ENCODE data around the gene ELMO3.

Gene ELMO3

DNA sequence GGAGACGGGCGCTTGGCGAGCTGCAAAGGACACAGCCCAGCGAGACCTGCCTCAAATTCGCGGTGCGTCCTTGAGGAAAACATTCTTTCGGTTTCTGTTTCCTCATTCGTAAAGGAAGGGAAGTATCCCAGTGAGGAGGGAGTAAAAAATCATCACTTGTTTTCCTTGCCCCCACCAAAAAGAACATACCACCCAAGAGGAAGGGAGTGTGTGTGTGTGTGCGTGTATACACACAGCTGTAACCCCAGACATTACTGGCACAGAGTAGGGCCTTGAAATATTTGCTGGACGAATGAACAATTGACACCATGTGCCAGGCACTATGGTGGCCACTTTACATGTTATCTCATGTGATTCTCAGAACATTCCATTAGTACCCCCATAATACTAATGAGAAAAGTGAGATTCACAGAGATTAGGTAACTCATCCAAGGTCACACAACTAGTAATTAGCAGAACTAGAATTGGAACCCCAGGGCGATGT lies 13.2 kb upstream of the ELMO3 start:
- no peak overlapping the region for H3K27ac ChIP-seq
- TF ChIP-seq, protein P1, sequence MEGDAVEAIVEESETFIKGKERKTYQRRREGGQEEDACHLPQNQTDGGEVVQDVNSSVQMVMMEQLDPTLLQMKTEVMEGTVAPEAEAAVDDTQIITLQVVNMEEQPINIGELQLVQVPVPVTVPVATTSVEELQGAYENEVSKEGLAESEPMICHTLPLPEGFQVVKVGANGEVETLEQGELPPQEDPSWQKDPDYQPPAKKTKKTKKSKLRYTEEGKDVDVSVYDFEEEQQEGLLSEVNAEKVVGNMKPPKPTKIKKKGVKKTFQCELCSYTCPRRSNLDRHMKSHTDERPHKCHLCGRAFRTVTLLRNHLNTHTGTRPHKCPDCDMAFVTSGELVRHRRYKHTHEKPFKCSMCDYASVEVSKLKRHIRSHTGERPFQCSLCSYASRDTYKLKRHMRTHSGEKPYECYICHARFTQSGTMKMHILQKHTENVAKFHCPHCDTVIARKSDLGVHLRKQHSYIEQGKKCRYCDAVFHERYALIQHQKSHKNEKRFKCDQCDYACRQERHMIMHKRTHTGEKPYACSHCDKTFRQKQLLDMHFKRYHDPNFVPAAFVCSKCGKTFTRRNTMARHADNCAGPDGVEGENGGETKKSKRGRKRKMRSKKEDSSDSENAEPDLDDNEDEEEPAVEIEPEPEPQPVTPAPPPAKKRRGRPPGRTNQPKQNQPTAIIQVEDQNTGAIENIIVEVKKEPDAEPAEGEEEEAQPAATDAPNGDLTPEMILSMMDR (conservative IDR thresholded peaks at IDR 0.05), result no peak

DNA sequence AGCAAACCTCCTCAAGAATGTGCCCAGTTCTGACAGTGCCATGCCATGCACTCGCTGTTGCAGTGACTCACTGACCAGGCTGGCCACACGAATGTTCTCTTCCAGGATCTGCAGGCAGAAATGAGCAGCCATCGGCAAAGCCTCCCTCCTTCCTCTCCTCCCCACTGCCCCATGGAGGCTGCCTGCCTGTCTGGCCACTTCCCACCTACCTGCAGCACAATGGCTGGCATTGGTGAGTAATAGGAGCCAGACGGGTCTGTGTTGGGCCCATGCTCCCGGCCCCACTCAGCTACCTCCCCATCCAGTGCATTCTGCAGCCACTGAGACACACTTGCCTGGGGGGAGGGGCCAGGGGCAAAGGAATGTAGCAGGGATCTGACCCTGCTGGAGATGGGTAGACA lies 12.4 kb upstream of the ELMO3 start:
- H3K27ac ChIP-seq, result no peak overlapping the region
- TF ChIP-seq, protein P1 (conservative IDR thresholded peaks at IDR 0.05), result no peak

DNA sequence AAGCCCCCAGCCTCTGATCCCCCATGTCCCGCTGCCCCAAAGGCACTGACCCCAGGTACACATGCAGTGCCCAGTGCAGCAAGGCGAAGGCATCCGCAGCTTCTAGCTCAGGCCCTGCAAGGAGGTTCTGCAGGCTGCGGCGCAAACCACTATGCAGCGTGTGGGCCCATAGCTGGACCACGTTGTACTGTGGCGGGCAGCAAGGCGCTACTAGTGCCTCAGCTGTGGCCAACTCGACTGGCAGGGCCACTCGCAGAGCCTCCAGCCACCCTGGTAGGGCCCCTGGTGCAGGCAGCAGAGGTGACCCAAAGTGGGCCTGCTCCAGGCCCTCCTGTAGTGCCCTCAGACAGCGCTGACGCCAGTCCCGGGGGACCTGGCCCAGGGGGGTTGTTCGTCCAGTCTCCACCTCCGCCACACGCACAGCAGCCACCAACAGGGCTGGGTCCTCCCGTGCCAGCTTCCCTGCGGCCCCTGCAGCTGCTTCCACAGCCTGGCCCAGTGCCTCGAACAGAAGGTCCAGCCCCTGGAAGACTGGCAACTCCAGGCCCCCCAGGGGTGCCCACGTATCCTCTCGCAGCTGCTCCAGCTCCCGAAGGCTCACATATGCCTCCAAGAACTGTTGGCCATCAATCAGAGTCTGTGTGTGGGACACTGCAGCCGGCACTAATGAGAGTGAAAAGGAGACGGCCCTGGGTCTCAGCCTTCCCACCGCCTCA lies 11.6 kb upstream of the ELMO3 start:
- TF ChIP-seq, protein P1 (conservative IDR thresholded peaks at IDR 0.05), result no peak
- H3K27ac ChIP-seq, result no peak overlapping the region

DNA sequence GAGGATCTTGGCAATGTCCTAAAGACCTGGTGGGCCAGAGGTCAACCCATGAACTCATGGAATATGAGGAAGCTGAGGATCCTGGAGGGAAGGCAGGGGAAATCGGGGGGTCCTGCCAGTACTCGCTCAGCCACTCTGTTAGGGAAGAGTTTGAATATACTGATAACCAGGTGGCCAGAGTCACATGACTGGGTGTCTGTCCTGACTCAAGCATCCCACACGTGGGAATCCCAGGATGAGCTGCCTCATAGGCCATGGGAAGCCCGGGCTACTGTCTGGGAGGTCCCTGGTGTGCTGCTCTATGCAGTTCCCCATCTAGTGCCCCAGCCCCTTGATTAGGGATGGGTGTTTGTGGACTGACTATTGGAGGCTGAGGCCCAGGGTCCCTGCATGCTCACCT lies 10.6 kb upstream of the ELMO3 start:
- TF ChIP-seq, protein P1 (conservative IDR thresholded peaks at IDR 0.05), result no peak
- no peak overlapping the region for H3K27ac ChIP-seq

DNA sequence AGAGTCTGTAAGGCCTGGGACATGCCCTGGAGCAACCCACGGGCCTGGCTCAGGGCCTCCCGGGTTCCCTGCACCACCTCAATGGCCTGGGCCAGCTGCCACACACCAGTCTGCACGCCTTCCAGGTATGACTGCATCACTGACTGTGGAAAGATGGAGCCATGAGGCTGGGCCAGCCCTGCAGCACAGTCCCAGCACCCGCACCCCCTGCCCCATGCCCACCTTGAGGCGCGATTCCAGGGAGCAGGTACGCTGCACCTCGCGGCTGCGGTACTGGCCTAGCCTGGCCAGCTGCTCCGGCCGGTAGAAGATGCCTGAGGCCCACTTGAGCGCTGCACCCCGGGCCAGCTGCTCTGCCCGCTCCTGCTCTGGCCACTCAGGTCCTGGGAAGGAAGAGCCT lies 10.1 kb upstream of the ELMO3 start:
- TF ChIP-seq, protein P1 (conservative IDR thresholded peaks at IDR 0.05), result no peak
- no peak overlapping the region for H3K27ac ChIP-seq

DNA sequence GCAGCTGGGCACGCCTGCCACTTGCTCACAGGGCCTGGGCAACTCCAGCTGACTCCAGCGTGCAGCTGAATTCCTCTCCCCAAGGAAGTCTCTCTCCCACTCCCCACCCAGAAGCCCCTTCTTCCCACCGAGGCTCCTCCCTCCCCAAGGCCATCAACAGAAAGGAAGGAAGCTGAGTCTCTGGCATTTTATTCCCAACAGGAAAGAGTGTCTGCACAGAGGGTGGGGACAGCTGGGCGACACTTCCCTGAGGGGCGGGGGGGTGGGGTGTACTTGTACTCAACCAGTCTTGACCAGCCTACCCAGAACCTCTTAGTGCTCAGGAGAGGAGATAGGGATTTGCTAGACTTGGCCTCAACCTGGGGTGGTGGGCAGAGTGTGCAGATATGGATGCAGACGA lies 8.9 kb upstream of the ELMO3 start, which contains the start of gene EXOC3L1:
Gene EXOC3L1 (minus strand): TSS at position 96 of the 400 bp plus-strand sequence. CDS start 460 bp downstream, outside the sequence.
- TF ChIP-seq, protein P1 (conservative IDR thresholded peaks at IDR 0.05), result no peak
- no peak within 1 kb of the TSS for H3K27ac ChIP-seq

- TF ChIP-seq, protein P1 (conservative IDR thresholded peaks at IDR 0.05), result no peak
- no peak overlapping the region for H3K27ac ChIP-seq
Observed at GRCh38 chr16:67190448-67191399, 8.2 kb upstream of the ELMO3 start.

All from VCaP (cell line).